ENCODE measurements around the gene PACRG.

PACRG gene

DNA sequence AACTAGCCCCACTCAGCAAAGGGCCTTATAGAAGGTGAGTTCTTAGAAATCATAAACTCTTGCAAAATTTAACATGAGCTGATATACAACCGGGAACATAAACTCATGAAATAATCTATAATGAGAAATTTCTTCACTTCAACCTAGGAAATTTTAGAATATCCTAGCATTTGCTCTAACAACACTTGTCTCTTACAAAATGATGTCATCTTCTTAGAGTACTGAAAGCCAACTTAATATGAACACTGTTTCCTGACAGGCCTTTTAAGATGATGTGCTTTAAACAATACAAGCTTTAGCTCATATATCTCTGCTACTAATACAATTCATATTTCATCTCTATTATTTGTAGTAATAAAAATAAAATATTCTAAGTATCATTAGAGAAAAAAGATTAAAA lies 932 bp downstream of the PACRG start:
- no peak overlapping the region for H3K4me3 ChIP-seq (replicated peaks; ENCODE audit: low read depth, low read length)
- no peak for DNase-seq (ENCODE audit: low read depth)
- no peak for TF ChIP-seq CTCF (IDR thresholded peaks at IDR 0.05; ENCODE audit: low read length, missing control alignments)

DNA sequence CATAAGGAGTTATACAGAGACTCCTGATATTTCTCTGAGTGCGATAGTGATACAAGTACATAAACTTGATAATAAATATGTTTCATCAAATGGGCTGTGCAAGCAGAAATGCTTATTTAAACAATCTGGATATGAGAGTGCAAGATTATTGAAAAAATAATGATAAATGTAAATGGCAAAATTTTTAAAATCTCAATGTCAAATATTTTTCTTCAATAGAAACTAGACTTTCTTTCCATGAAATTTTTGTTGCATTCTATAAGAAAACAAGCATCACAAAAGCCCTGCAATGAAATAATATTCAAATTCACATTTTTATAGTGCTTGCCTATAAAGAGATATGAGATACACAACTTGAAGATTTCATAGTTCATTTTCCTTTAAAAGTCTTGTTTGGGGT lies 2.7 kb downstream of the PACRG start:
- no peak for DNase-seq (ENCODE audit: low read depth)
- no peak overlapping the region for H3K4me3 ChIP-seq (replicated peaks; ENCODE audit: low read depth, low read length)
- no peak for TF ChIP-seq CTCF (IDR thresholded peaks at IDR 0.05; ENCODE audit: low read length, missing control alignments)

DNA sequence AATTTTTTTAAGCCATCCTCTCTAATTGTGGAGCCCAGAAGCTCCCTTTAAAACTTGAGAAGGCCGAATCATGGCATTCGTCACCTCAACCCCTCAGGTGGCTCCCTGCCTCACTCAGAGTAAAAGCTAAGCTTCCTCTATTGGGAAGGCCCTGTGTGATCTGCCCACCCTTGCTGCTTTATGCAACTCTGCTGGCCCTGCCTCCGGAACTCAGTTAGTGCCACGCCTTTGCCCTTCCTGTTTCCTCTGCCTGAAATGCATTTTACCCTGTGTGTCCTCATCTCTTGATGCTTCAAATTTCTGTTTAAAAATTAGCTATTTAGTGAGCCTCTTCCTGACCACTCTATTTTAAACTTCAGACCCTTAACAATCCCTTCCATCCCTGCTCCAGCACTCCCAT lies 5.7 kb downstream of the PACRG start:
- TF ChIP-seq CTCF (IDR thresholded peaks at IDR 0.05; ENCODE audit: low read length, missing control alignments) = no peak
- DNase-seq (ENCODE audit: low read depth) = no peak
- no peak overlapping the region for H3K4me3 ChIP-seq (replicated peaks; ENCODE audit: low read depth, low read length)

GRCh38 chr6:162736961-162737360 lies 9.2 kb downstream of the PACRG start:
- no peak overlapping the region for H3K4me3 ChIP-seq (replicated peaks; ENCODE audit: low read depth, low read length)
- TF ChIP-seq CTCF (IDR thresholded peaks at IDR 0.05; ENCODE audit: low read length, missing control alignments) = no peak
- DNase-seq (ENCODE audit: low read depth) = no peak

GRCh38 chr6:162750776-162751175 lies 23.0 kb downstream of the PACRG start:
- no peak for TF ChIP-seq CTCF (IDR thresholded peaks at IDR 0.05; ENCODE audit: low read length, missing control alignments)
- no peak overlapping the region for H3K4me3 ChIP-seq (replicated peaks; ENCODE audit: low read depth, low read length)
- no peak for DNase-seq (ENCODE audit: low read depth)

GRCh38 chr6:162751211-162751859 lies 23.6 kb downstream of the PACRG start:
- no peak overlapping the region for H3K4me3 ChIP-seq (replicated peaks; ENCODE audit: low read depth, low read length)
- DNase-seq (ENCODE audit: low read depth) = no peak
- no peak for TF ChIP-seq CTCF (IDR thresholded peaks at IDR 0.05; ENCODE audit: low read length, missing control alignments)

DNA sequence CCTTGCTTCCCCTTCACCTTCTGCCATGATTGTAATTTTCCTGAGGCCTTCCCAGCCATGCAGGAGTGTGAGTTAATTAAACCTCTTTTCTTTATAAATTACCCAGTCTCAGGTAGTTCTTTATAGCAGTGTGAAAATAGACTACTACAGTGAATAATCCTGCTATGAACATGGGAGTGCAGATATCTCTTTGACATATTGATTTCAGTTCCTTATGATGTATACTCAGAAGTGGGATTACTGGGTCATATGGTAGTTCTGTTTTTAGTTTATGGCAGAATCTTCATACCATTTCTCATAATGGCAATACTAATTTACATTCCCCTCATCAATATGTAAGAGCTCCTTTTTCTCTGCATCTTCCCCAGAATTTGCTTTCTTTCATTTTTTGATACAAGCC lies 26.0 kb downstream of the PACRG start:
- H3K4me3 ChIP-seq (replicated peaks; ENCODE audit: low read depth, low read length) = no peak overlapping the region
- DNase-seq (ENCODE audit: low read depth) = no peak
- no peak for TF ChIP-seq CTCF (IDR thresholded peaks at IDR 0.05; ENCODE audit: low read length, missing control alignments)
